GM12801 (cell line): ENCODE measurements around the gene EXD3.

Source experiments
- CTCF ChIP-seq: IDR thresholded peaks from one replicate; pipeline ENCODE4 v1.5.1; 2011; ENCODE audit warnings: control low read depth; ENCODE audit not compliant: insufficient read length; ENCODE audit errors: extremely low read depth

Gene EXD3

GRCh38 chr9:137445930-137446431 lies 23.0 kb upstream of the EXD3 start:
- no peak for TF ChIP-seq CTCF

GRCh38 chr9:137445275-137445807 lies 22.4 kb upstream of the EXD3 start:
- no peak for TF ChIP-seq CTCF

GRCh38 chr9:137444106-137444790 lies 21.3 kb upstream of the EXD3 start:
- no peak for TF ChIP-seq CTCF

GRCh38 chr9:137441935-137442321 lies 19.0 kb upstream of the EXD3 start:
- no peak for TF ChIP-seq CTCF

- TF ChIP-seq CTCF: no peak
Measured at GRCh38 chr9:137441289-137441934, 18.4 kb upstream of the EXD3 start, which contains the start of gene ENTPD8. ENTPD8 (minus strand) TSS chr9:137441357; CDS start chr9:137438285, 3,072 bp downstream.

GRCh38 chr9:137439158-137439714 lies 16.3 kb upstream of the EXD3 start:
- TF ChIP-seq CTCF: no peak

- TF ChIP-seq CTCF: no peak
Measured at GRCh38 chr9:137438591-137439157, 15.7 kb upstream of the EXD3 start.
